Measurements from ENCODE around the gene BBS9.

The BBS9 gene

DNA sequence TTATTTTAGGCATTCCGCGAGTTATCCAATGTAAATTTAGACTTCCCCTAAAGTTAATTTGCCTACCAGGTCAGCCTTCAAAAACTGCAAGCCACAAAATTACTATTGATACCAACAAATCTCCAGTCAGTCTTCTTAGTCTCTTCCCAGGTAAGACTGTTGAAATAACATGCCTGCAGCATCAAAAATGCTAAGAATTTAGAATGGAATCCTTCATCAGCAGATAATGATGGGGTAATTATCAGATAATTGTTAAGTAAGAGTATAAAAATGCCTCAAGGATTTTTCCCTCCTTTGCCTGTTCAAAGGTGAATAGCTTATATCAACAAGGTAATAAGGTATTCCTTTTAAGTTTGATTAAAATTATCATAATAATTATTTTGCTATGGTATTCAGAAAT, 228.5 kb downstream of the BBS9 start:
- DNase-seq (ENCODE audit: low read depth), result no peak

- no peak for DNase-seq (ENCODE audit: low read depth)
Observed at GRCh38 chr7:33369888-33370287, 240.5 kb downstream of the BBS9 start.

- no peak for DNase-seq (ENCODE audit: low read depth)
Observed at GRCh38 chr7:33373195-33373594, 243.8 kb downstream of the BBS9 start.

DNA sequence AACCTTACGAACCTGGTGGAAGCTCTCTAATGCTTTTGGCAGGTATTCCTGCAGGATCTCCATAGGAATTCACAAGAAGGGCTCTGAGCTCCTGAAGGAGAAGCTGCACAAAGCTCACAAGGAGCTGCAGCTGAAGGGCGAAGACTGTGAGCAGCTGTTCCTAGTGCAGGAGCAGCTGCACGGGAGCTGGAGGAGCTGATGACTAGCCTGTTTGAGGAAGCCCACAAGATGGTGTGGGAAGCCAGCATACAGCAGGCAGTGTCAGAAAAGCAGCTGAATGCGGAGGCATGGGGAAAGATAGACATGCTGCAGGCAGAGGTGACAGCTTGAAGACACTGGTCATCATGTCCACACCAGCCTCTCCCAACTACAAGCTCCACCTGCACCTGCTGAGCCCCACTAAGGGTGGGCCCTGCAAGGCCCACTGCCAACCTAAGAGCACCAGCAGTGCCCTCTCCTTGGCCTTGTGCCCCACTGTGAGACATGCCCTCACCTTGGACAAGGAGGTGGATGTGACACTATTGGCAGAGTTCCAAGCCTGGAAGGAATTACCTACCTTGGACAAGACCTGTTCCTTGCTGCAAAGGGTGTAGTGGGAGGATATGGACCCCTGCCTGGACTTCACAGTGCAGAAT, 250.6 kb downstream of the BBS9 start:
- peak; percentile 1 for DNase-seq (ENCODE audit: low read depth)

DNA sequence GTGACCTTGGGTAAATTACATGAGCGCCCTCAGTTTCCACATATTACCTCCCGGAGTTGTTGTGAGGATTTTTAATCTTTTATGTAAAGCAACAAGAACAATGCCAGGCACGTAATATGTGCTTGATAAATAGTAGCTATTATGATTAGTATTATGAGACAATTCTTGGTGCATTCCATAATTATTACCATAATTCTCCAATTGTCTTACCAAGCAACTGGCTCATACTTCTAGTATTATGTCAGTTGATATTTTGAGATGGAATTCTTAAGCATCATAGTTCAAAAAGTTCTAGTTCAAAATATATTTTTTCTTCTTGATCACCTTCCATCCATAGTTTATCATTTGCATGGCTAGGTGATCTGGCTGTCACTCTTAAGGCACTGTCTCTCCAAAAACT, 259.0 kb downstream of the BBS9 start:
- DNase-seq (ENCODE audit: low read depth), result no peak

GRCh38 chr7:33392148-33392547, 262.8 kb downstream of the BBS9 start:
- DNase-seq (ENCODE audit: low read depth), result no peak

GRCh38 chr7:33393770-33394169, 264.4 kb downstream of the BBS9 start:
- DNase-seq (ENCODE audit: low read depth), result no peak

- no peak for DNase-seq (ENCODE audit: low read depth)
Observed at GRCh38 chr7:33395340-33395739, 266.0 kb downstream of the BBS9 start.

- no peak for DNase-seq (ENCODE audit: low read depth)
Observed at GRCh38 chr7:33399528-33400213, 270.3 kb downstream of the BBS9 start.

DNA sequence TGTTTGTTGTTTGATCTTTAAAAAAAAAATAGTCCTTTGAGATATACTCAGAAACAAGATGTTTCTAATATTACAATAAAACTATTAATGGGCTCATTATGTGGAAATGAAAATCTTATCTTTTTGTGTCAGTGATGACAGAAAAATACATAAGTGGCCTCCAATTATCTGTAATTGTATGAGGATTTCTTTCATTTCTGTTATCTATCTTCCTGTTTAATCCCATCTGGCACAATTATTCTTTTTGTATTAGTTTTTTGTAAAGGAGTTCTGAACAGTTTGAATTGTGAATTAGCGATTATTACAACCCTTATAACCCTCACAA, 270.8 kb downstream of the BBS9 start:
- no peak for DNase-seq (ENCODE audit: low read depth)

DNA sequence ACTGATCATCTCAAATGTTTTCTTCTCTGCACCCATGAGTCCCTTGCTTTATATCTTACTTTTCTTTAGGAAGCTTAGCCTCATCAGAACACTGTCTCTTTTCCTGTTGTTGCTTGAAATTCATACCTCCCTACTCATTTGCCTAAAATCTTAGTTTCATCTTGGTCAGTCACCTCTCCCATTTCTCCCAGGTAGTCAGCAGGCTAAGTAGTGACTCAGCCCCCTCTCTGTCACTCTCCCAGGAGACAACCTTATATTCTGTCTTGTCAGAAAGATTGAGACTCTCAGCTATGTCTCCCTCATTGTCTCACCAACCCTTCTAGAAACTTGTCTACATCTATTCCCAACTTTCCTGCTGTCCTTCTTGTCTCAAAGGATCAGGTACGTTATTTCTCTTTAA, 280.9 kb downstream of the BBS9 start:
- no peak for DNase-seq (ENCODE audit: low read depth)

GRCh38 chr7:33411020-33411419, 281.7 kb downstream of the BBS9 start:
- peak; percentile 8 for DNase-seq (ENCODE audit: low read depth)

DNA sequence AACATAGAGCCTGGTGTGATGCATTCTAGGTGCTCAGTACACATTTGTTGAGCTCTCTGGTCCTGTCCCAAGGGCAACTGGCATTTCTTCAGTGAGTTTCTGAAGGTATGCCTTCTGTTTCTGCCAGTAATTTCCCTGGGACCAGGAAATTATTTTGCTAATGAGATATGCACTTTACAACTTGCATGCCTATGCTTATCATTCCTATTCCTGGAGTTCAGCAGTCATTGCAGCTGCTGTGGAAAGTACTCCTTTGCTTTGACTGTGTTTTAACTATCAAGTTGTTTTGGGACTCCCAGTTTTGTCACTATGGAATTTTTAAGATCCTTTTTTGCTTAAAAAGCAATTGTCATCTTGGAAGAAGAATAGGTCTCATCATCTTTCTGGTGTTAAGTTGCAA, 283.0 kb downstream of the BBS9 start:
- no peak for DNase-seq (ENCODE audit: low read depth)

DNA sequence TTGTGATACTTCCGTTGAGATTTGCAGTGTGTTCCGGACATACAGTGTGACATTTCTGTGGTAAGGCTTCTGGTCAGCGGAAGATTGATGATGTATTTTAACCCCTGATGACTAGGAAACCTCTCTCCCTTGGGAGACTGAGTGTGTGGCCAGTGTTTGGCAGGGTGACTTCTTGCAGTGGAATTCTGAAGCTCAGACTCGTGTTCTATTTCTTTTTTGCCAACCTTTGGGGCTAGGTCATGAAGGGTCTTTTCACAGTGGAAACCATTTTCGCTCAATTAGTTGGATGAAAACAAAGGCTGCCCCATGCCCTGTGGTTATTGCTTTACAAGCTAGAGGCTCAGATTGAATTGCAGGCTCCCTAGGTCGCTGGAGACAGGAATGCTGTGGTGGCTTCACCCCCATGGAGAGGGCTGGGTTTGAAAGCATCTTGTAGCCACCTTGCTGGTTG, 288.9 kb downstream of the BBS9 start:
- peak; percentile 15 for DNase-seq (ENCODE audit: low read depth)

GRCh38 chr7:33420311-33420940, 291.1 kb downstream of the BBS9 start:
- no peak for DNase-seq (ENCODE audit: low read depth)

DNA sequence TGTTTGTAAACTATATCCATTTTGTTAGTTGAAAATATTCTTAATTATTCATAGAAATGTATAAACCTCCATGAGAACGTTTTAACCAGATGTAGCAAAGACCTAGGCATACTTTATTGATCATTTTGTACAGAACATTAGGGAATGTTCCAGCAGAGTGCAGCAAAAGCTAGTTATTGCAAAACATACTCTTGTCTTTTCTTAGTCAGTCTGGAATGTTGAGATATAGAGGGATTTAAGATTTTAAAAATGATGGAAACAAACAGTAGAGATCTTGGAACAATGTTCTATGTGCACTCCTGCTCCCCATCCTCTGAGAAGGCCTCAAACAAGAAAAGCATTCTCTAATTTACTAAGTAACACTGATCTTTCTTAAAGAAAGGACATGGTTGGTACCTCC, 292.1 kb downstream of the BBS9 start:
- peak; percentile 12 for DNase-seq (ENCODE audit: low read depth)

- no peak for DNase-seq (ENCODE audit: low read depth)
Observed at GRCh38 chr7:33422141-33422540, 292.8 kb downstream of the BBS9 start.

GRCh38 chr7:33422825-33423645, 293.7 kb downstream of the BBS9 start:
- DNase-seq (ENCODE audit: low read depth), result no peak

GRCh38 chr7:33423646-33424020, 294.3 kb downstream of the BBS9 start:
- no peak for DNase-seq (ENCODE audit: low read depth)

GRCh38 chr7:33425395-33425794, 296.0 kb downstream of the BBS9 start:
- no peak for DNase-seq (ENCODE audit: low read depth)

GRCh38 chr7:33425929-33426678, 296.7 kb downstream of the BBS9 start:
- DNase-seq (ENCODE audit: low read depth), result no peak

GRCh38 chr7:33428415-33428814, 299.1 kb downstream of the BBS9 start:
- peak; percentile 30 for DNase-seq (ENCODE audit: low read depth)

Data from fibroblast of gingiva (primary cell).